GM23338 (cell line): Measurements from ENCODE around the gene BTBD18.

Experiments used
- CREB1 ChIP-seq: fragments of 250-450 bp; sonication (Bioruptor Pico); IDR thresholded peaks from 2 replicates; pipeline ENCODE4 v1.5.0; 2020; ENCODE audit warnings: low read depth, mild to moderate bottlenecking, moderate library complexity
- CTCF ChIP-seq, 2 experiments: fragments of 200-600 bp in 1 of 2; sonication (generic) in 1 of 2; conservative IDR thresholded peaks; 2 replicates each; pipeline versions ENCODE4 v1.5.1 to v1.6.1; 2016 to 2017; ENCODE audit warnings: antibody characterized with exemption in 2 of 2, low read depth in 2 of 2, mild to moderate bottlenecking in 2 of 2, moderate library complexity in 1 of 2
- ETS1 ChIP-seq: IDR thresholded peaks from 2 replicates; pipeline ENCODE4 v1.6.1; 2016; ENCODE audit warnings: antibody characterized with exemption
- EZH2 ChIP-seq: fragments of 200-600 bp; sonication (generic); IDR thresholded peaks from one replicate; pipeline ENCODE4 v1.8.0; 2017; ENCODE audit warnings: antibody characterized with exemption, mild to moderate bottlenecking, low read depth; ENCODE audit not compliant: unreplicated experiment
- POLR2AphosphoS5 ChIP-seq: IDR thresholded peaks from 2 replicates; pipeline ENCODE4 v1.6.1; 2016; ENCODE audit warnings: antibody characterized with exemption, low read depth
- STAT1 ChIP-seq: IDR thresholded peaks from one replicate; pipeline ENCODE4 v1.6.1; 2016; ENCODE audit warnings: antibody characterized with exemption; ENCODE audit not compliant: unreplicated experiment
- TF ChIP-seq, protein P1 (sequence below): IDR thresholded peaks from one replicate; pipeline ENCODE4 v1.6.1; 2018; ENCODE audit warnings: antibody characterized with exemption; ENCODE audit not compliant: unreplicated experiment

DNA sequence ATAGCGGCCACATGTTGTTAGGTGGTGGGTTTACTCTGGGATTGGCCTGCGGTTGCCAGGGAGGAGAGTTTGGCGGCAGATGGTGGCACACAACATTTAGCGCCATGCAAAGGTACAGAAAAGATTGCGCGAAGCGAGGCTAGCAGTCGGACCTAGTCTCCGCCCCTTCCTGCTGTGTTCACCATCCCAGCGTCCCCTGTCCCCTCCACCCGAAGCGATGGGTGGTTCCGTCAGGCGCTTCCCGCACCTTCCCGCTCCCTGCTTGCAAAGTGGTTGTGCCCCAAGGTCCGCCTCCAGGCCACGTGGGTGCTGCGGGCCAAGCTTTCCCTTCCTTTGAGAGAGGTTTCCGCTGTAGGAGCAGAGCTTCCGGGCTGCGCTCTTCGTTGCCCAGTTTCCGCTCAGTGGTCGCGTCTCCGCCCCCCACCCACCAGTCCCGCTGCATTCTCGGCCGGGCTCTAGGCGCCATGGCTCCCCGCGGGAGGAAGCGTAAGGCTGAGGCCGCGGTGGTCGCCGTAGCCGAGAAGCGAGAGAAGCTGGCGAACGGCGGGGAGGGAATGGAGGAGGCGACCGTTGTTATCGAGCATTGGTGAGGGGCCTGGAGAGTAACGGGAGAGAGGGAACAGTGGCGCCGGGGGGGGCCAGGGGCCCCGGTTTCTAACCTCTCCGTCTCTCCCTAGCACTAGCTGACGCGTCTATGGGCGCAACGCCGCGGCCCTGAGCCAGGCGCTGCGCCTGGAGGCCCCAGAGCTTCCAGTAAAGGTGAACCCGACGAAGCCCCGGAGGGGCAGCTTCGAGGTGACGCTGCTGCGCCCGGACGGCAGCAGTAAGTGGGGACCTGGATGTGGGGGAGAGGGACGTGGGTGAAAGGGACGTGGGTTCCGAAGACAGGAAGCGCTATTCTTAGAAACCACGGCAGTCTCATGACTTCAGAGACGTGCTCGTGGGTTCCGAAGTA lies 10.2 kb downstream of the BTBD18 start, which contains the start of gene SELENOH:
- TF ChIP-seq CTCF (conservative IDR thresholded peaks at IDR 0.05; ENCODE audit: low read depth in 2 of 2), result no peak
- peak; percentile 73 for TF ChIP-seq ETS1
- peak; percentile 93 for TF ChIP-seq POLR2AphosphoS5
- no peak for TF ChIP-seq EZH2
- TF ChIP-seq STAT1, result no peak
- TF ChIP-seq, protein P1, sequence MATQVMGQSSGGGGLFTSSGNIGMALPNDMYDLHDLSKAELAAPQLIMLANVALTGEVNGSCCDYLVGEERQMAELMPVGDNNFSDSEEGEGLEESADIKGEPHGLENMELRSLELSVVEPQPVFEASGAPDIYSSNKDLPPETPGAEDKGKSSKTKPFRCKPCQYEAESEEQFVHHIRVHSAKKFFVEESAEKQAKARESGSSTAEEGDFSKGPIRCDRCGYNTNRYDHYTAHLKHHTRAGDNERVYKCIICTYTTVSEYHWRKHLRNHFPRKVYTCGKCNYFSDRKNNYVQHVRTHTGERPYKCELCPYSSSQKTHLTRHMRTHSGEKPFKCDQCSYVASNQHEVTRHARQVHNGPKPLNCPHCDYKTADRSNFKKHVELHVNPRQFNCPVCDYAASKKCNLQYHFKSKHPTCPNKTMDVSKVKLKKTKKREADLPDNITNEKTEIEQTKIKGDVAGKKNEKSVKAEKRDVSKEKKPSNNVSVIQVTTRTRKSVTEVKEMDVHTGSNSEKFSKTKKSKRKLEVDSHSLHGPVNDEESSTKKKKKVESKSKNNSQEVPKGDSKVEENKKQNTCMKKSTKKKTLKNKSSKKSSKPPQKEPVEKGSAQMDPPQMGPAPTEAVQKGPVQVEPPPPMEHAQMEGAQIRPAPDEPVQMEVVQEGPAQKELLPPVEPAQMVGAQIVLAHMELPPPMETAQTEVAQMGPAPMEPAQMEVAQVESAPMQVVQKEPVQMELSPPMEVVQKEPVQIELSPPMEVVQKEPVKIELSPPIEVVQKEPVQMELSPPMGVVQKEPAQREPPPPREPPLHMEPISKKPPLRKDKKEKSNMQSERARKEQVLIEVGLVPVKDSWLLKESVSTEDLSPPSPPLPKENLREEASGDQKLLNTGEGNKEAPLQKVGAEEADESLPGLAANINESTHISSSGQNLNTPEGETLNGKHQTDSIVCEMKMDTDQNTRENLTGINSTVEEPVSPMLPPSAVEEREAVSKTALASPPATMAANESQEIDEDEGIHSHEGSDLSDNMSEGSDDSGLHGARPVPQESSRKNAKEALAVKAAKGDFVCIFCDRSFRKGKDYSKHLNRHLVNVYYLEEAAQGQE, result no peak
- peak; percentile 78 for TF ChIP-seq CREB1 (CRISPR knock-in tag)
